Neural progenitor cell (in vitro differentiated cells): ENCODE measurements around the gene PCDHB16. TPM values are rescaled to one million over a fixed set of nuclear protein-coding genes. Genes with fewer than 3 reads are reported as not detected.
A peak's percentile ranks its signal among the peaks of the same experiment; 100 is the strongest.
"Not testable (repeated sequence)": the region's sequence is repeated elsewhere in the genome, so short reads cannot be mapped to it uniquely, and the experiment has no call there.

Source experiments
- DNase-seq: peaks from one replicate; pipeline ENCODE4 v3.0.0-alpha.2; 2016; ENCODE audit warnings: low spot score
- H2AFZ ChIP-seq: fragments of 200-600 bp; sonication (generic); replicated peaks from 2 replicates; pipeline ENCODE4 v1.6.1; 2016; ENCODE audit warnings: antibody characterized with exemption
- H3F3A ChIP-seq: fragments of 200-600 bp; sonication (generic); 2 replicates; pipeline ENCODE4 v1.6.1; 2016; ENCODE audit warnings: antibody characterized with exemption, low read depth
- H3K27ac ChIP-seq: fragments of 200-600 bp; sonication (generic); 2 replicates; pipeline ENCODE4 v1.5.1; 2016; ENCODE audit warnings: mild to moderate bottlenecking
- H3K27me3 ChIP-seq: fragments of 200-600 bp; sonication (generic); 2 replicates; pipeline ENCODE4 v1.6.1; 2016; ENCODE audit warnings: mild to moderate bottlenecking, moderate library complexity
- H3K36me3 ChIP-seq: fragments of 200-600 bp; sonication (generic); 2 replicates; pipeline ENCODE4 v1.5.1; 2016
- H3K4me1 ChIP-seq: fragments of 200-600 bp; sonication (generic); 2 replicates; pipeline ENCODE4 v1.6.1; 2016; ENCODE audit warnings: mixed run types
- H3K4me2 ChIP-seq: fragments of 200-600 bp; sonication (generic); 2 replicates; pipeline ENCODE4 v1.6.1; 2016
- H3K4me3 ChIP-seq: fragments of 200-600 bp; sonication (generic); 2 replicates; pipeline ENCODE4 v1.5.1; 2016
- H3K79me2 ChIP-seq: fragments of 200-600 bp; sonication (generic); 2 replicates; pipeline ENCODE4 v1.6.1; 2016; ENCODE audit warnings: low read depth
- H3K9ac ChIP-seq: fragments of 200-600 bp; sonication (generic); 2 replicates; pipeline ENCODE4 v1.6.1; 2016
- H3K9me3 ChIP-seq: fragments of 200-600 bp; sonication (generic); 2 replicates; pipeline ENCODE4 v1.5.1; 2016; ENCODE audit warnings: low read depth
- H4K20me1 ChIP-seq: fragments of 200-600 bp; sonication (generic); 2 replicates; pipeline ENCODE4 v1.6.1; 2016; ENCODE audit warnings: low read depth
- H3K27ac Mint-ChIP-seq: 3 replicates; pipeline ENCODE4 v1.8.0; 2021; ENCODE audit warnings: mixed read lengths
- H3K27me3 Mint-ChIP-seq: 2 replicates; pipeline ENCODE4 v1.8.0; 2022; ENCODE audit warnings: low read depth, mild to moderate bottlenecking, inconsistent platforms, moderate library complexity, mixed read lengths; ENCODE audit not compliant: insufficient read depth
- H3K36me3 Mint-ChIP-seq: 3 replicates; pipeline ENCODE4 v1.8.0; 2021; ENCODE audit warnings: mixed read lengths
- H3K4me1 Mint-ChIP-seq: 3 replicates; pipeline ENCODE4 v1.8.0; 2021; ENCODE audit warnings: mixed read lengths
- H3K4me3 Mint-ChIP-seq: 3 replicates; pipeline ENCODE4 v1.8.0; 2021; ENCODE audit warnings: mild to moderate bottlenecking, moderate library complexity, mixed read lengths
- H3K9me3 Mint-ChIP-seq: 3 replicates; pipeline ENCODE4 v1.8.0; 2020; ENCODE audit warnings: mixed read lengths
- CTCF ChIP-seq: fragments of 200-600 bp; sonication (generic); IDR thresholded peaks from 2 replicates; pipeline ENCODE4 v1.5.1; 2017; ENCODE audit warnings: antibody characterized with exemption, mild to moderate bottlenecking
- EZH2 ChIP-seq: fragments of 200-600 bp; sonication (generic); IDR thresholded peaks from 2 replicates; pipeline ENCODE4 v1.6.1; 2017; ENCODE audit warnings: antibody characterized with exemption, mild to moderate bottlenecking, moderate library complexity
- EZH2phosphoT487 ChIP-seq: fragments of 200-600 bp; sonication (generic); IDR thresholded peaks from 2 replicates; pipeline ENCODE4 v1.6.1; 2017; ENCODE audit warnings: antibody characterized with exemption
- total RNA-seq: library from RNA; depleted of rRNA; stranded (reverse); fragments of >200 nt; gene quantifications from 2 replicates; pipeline ENCODE4 v1.2.3, GENCODE V29; 2015; ENCODE audit warnings: low replicate concordance

PCDHB16 gene
- total RNA-seq, 1 donor from 2014 or later = 4.5 TPM

- Mint-ChIP-seq H3K4me1 (no peaks in the 10 kb centered on the region), H3K36me3 (peaks cover 18% of the 10 kb centered on the region), H3K27ac (peak within 1 kb of the TSS; percentile 0), H3K4me3 (no peak within 1 kb of the TSS), H3K27me3 (peaks cover 6% of the 10 kb centered on the region), H3K9me3 (peaks cover 55% of the 10 kb centered on the region)
- no peaks in the 10 kb centered on the region for H3K4me1 ChIP-seq
- no peak within 1 kb of the TSS for H3K4me2 ChIP-seq
- no peaks in the 10 kb centered on the region for H3K79me2 ChIP-seq
- H3K9me3 ChIP-seq = no peaks in the 10 kb centered on the region
- no peak within 1 kb of the TSS for H3K4me3 ChIP-seq
- peak; percentile 65 for DNase-seq
- no peaks in the 10 kb centered on the region for H4K20me1 ChIP-seq
- no peak within 1 kb of the TSS for H3K9ac ChIP-seq
- H3K27ac ChIP-seq = no peak within 1 kb of the TSS
- peaks cover 2% of the 10 kb centered on the region for H3F3A ChIP-seq
- TF ChIP-seq EZH2 (no peak), CTCF (peak; percentile 74)
- H3K27me3 ChIP-seq = no peaks in the 10 kb centered on the region
- H3K36me3 ChIP-seq = peaks cover 3% of the 10 kb centered on the region
- H2AFZ ChIP-seq = peak within 1 kb of the TSS; percentile 32
These were observed 4.8 kb downstream of the PCDHB16 start, which contains the start of gene PCDHB9 for GRCh38 chr5:141186897-141187512. Gene PCDHB9 (plus strand): TSS chr5:141187161. CDS start chr5:141187319, 158 bp downstream.

- H2AFZ ChIP-seq, H3K4me2 ChIP-seq, H3K27ac ChIP-seq, H3F3A ChIP-seq, H3K27me3 ChIP-seq, H4K20me1 ChIP-seq, H3K36me3 ChIP-seq, H3K4me3 Mint-ChIP-seq, H3K79me2 ChIP-seq, H3K9ac ChIP-seq, DNase-seq, H3K4me1 Mint-ChIP-seq, H3K9me3 ChIP-seq, H3K4me1 ChIP-seq, H3K27ac Mint-ChIP-seq, H3K4me3 ChIP-seq, H3K27me3 Mint-ChIP-seq: not testable (repeated sequence)
- H3K36me3 Mint-ChIP-seq = peaks cover 18% of the 10 kb centered on the region
- peaks cover 55% of the 10 kb centered on the region for H3K9me3 Mint-ChIP-seq
These were observed 6.5 kb downstream of the PCDHB16 start for GRCh38 chr5:141188682-141189081.

GRCh38 chr5:141189131-141189530 is 6.9 kb downstream of the PCDHB16 start:
- not testable (repeated sequence) for H3K27ac ChIP-seq, H3K27ac Mint-ChIP-seq

GRCh38 chr5:141192110-141192725 is 10.0 kb downstream of the PCDHB16 start, which contains the start of gene PCDHB10:
Gene PCDHB10 (plus strand): TSS chr5:141192353. CDS start chr5:141192553, 200 bp downstream.
- peak within 1 kb of the TSS; percentile 69 for H3K4me3 Mint-ChIP-seq
- H3K27ac Mint-ChIP-seq = no peak within 1 kb of the TSS
- DNase-seq = peak; percentile 80
- Histone ChIP-seq H3K79me2 (no peaks in the 10 kb centered on the region), H3K27ac (no peak within 1 kb of the TSS), H3K9ac (no peak within 1 kb of the TSS), H4K20me1 (no peaks in the 10 kb centered on the region), H3F3A (peaks cover 6% of the 10 kb centered on the region), H3K27me3 (no peaks in the 10 kb centered on the region), H3K4me1 (no peaks in the 10 kb centered on the region), H3K36me3 (peaks cover 9% of the 10 kb centered on the region), H3K9me3 (peaks cover 22% of the 10 kb centered on the region), H2AFZ (peak within 1 kb of the TSS; percentile 94), H3K4me3 (peak within 1 kb of the TSS; percentile 43), H3K4me2 (peak within 1 kb of the TSS; percentile 76)
- peaks cover 17% of the 10 kb centered on the region for H3K36me3 Mint-ChIP-seq
- TF ChIP-seq EZH2phosphoT487 (no peak), EZH2 (no peak), CTCF (peak; percentile 89)
- H3K9me3 Mint-ChIP-seq = peaks cover 57% of the 10 kb centered on the region
- peaks cover 6% of the 10 kb centered on the region for H3K27me3 Mint-ChIP-seq
- no peaks in the 10 kb centered on the region for H3K4me1 Mint-ChIP-seq

More at GRCh38 chr5:141189131-141189530, 6.9 kb downstream of the PCDHB16 start:
- not testable (repeated sequence) for H3K4me3 Mint-ChIP-seq, H3F3A ChIP-seq, H3K27me3 ChIP-seq, H3K9ac ChIP-seq, DNase-seq, H3K4me2 ChIP-seq, H3K27me3 Mint-ChIP-seq, H3K36me3 ChIP-seq, H3K4me1 ChIP-seq, H3K4me1 Mint-ChIP-seq, H3K4me3 ChIP-seq, H2AFZ ChIP-seq, H3K79me2 ChIP-seq, H3K9me3 ChIP-seq, H4K20me1 ChIP-seq
- peaks cover 54% of the 10 kb centered on the region for H3K9me3 Mint-ChIP-seq
- H3K36me3 Mint-ChIP-seq = peaks cover 17% of the 10 kb centered on the region

- not testable (repeated sequence) for H4K20me1 ChIP-seq, H3K27me3 ChIP-seq, H3K4me2 ChIP-seq, H3F3A ChIP-seq, H3K27me3 Mint-ChIP-seq, H3K27ac ChIP-seq, H3K4me3 ChIP-seq, H3K27ac Mint-ChIP-seq, H2AFZ ChIP-seq, H3K4me3 Mint-ChIP-seq, H3K79me2 ChIP-seq, H3K9ac ChIP-seq, H3K4me1 ChIP-seq, DNase-seq, H3K4me1 Mint-ChIP-seq
- peaks cover 58% of the 10 kb centered on the region for H3K9me3 Mint-ChIP-seq
- H3K36me3 ChIP-seq = peaks cover 14% of the 10 kb centered on the region
- peaks cover 22% of the 10 kb centered on the region for H3K9me3 ChIP-seq
- peaks cover 13% of the 10 kb centered on the region for H3K36me3 Mint-ChIP-seq
These were observed 12.1 kb downstream of the PCDHB16 start for GRCh38 chr5:141194332-141194731.
